ENCODE data around the gene EXD3. TPM values are rescaled to one million over a fixed set of nuclear protein-coding genes. Genes with fewer than 3 reads are reported as not detected.
A peak's percentile ranks its signal among the peaks of the same experiment; 100 is the strongest.

Gene EXD3
- total and polyA plus RNA-seq, 7 donors, result 8.9 to 29.7 (median 18.0) TPM

DNA sequence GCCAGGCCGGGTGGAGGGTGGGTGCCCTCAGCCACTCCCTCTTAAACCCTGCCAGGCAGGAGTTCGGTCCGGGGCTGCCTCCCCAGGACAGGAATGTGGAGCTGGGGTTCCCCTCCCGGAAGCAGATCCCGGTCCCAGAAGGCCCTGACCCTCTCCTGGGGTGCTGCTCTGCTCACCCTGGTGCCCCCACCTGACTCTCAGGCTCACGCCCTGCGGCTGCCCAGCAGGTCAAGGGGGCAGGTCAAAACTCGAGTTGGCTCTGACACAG, 117.2 kb downstream of the EXD3 start:
- Histone ChIP-seq H3K4me1 (peaks cover 0 to 51% (median 48%) of the 10 kb centered on the region in 4 donors), H3K4me3 (peak overlapping the region in 2 of 4 donors; percentile 8 to 12), H3K27ac (peak overlapping the region; percentile 59 to 76 (median 64))

DNA sequence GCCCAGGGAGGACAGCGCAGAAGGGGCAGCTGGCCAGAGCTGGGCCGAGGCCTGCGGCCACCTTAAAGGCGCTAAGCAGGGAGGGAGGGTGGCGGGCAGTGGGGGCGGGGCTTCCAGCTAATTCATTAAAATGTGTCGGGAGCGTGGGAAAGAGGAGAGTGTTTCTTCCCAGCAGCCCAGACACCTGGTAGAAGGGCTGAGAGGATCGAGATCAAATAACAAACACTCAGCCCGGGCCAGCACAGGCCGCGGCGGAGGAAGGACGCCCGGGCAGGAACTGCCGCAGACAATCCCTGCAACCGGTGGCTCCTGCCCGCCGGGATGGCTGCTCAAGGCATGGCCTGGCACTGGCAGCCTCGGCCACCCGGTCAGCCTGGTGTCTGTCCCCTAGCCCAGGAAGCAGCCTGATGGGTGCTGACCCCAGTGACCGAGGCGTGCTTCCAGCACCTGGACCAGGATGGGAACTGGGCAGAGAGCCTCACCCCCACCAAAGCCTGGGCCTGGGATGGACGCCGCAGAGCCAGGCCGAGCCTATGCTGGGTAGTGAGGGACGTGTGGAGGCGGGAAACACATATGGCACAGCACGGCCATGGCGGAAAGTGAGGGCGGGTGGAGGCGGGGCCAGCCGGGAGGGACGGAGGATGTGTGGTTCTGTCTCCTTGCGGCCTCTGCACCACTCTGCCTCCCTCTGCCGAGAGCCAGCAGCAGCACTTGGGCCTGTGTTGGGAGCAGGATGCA, 117.7 kb downstream of the EXD3 start:
- peak overlapping the region; percentile 59 to 76 (median 64) for H3K27ac ChIP-seq
- 6 to 27% methylated on average over 36 of the region's 36 CpGs for WGBS, 2 donors

More for the DNA sequence above, 117.2 kb downstream of the EXD3 start:
- TF ChIP-seq POLR2A (IDR thresholded peaks at IDR 0.05) (no peak), POLR2AphosphoS5 (IDR thresholded peaks at IDR 0.05) (no peak), EP300 (IDR thresholded peaks at IDR 0.05) (no peak)
- TF ChIP-seq, protein P1, sequence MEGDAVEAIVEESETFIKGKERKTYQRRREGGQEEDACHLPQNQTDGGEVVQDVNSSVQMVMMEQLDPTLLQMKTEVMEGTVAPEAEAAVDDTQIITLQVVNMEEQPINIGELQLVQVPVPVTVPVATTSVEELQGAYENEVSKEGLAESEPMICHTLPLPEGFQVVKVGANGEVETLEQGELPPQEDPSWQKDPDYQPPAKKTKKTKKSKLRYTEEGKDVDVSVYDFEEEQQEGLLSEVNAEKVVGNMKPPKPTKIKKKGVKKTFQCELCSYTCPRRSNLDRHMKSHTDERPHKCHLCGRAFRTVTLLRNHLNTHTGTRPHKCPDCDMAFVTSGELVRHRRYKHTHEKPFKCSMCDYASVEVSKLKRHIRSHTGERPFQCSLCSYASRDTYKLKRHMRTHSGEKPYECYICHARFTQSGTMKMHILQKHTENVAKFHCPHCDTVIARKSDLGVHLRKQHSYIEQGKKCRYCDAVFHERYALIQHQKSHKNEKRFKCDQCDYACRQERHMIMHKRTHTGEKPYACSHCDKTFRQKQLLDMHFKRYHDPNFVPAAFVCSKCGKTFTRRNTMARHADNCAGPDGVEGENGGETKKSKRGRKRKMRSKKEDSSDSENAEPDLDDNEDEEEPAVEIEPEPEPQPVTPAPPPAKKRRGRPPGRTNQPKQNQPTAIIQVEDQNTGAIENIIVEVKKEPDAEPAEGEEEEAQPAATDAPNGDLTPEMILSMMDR (IDR thresholded peaks at IDR 0.05), result no peak
- no peak for DNase-seq
- no peaks in the 10 kb centered on the region for H3K9me3 ChIP-seq
- peaks cover 48 to 86% (median 67%) of the 10 kb centered on the region in 3 donors for H3K27me3 ChIP-seq
- intact Hi-C loops (cut with DNase I), result no loop called here
- H3K36me3 ChIP-seq, result no peaks in the 10 kb centered on the region
- 5 to 28% methylated on average over 8 of the region's 8 CpGs for WGBS, 2 donors

DNA sequence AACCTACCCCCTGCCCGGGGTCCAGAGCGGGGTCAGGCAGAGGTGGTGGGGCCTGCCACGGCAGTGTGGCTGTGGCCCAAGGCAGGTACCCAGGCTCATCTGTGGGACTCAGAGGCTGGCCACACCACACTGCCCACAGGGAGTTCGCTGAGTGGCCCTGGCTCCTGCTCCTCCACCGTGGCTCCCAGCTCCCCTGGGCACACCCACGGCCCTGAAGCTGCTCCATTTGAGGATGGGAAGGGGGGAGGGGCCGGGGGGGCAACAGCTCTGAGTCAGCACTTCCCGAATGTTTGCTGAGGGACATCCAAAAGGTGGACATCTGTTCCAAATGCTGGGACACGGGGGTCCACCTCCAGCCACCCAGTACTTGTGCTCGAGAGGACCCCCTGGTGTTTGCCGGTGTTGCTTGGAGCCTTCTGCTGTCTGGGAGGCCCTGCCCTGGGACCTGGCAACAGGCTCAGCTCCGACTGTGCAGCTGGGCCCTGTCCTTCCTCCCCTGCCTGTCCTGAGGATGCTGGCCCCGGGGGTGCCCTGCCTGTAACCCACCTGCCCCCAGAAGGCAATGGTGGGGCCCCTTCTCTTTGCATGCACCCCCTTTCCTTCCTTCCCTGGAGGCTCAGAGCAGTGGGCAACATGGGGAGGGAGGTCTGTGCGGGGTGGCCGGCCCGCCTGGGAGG, 118.4 kb downstream of the EXD3 start:
- intact Hi-C loops (cut with DNase I), result no loop called here
- H3K27ac ChIP-seq, result peak overlapping the region; percentile 59 to 76 (median 64)

More for the DNA sequence above, 117.7 kb downstream of the EXD3 start:
- Histone ChIP-seq H3K27me3 (peaks cover 53 to 91% (median 72%) of the 10 kb centered on the region in 3 donors), H3K9me3 (no peaks in the 10 kb centered on the region), H3K36me3 (no peaks in the 10 kb centered on the region), H3K4me3 (peak overlapping the region in 3 of 4 donors; percentile 8 to 19 (median 12)), H3K4me1 (peaks cover 0 to 56% (median 53%) of the 10 kb centered on the region in 4 donors)
- DNase-seq, result no peak
- intact Hi-C loops (cut with DNase I), result no loop called here
- TF ChIP-seq POLR2A (IDR thresholded peaks at IDR 0.05), result peak in 1 of 2 donors; percentile 30
- TF ChIP-seq, protein P1 (IDR thresholded peaks at IDR 0.05), result no peak
- peak in 2 of 4 donors; percentile 6 to 41 for TF ChIP-seq POLR2AphosphoS5 (IDR thresholded peaks at IDR 0.05)

DNA sequence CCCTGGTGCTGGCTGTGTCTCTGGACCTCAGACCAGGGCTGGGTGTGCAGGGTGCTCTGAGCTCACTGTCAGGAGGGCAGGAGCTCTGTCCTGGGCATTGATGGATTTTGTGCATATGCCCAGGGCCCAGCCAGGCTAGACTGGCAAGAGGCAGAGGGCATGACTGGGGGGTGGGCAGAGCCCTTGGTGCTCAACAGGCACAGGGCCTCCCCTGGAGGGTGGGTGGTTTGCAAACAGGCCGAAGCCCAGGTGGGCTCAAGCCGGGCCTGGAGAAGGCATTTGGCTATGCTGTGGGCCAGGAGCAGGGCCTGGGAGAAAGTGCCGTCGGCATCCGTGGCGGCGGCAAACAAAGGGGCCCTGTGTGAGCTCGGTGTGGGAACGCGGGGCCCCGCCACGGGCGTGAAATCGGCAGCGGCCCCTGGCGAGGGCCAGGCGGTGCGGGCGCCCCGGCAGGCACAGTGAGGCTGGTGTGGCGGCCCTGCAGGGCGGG, 119.0 kb downstream of the EXD3 start:
- no peak overlapping the region for H3K4me3 ChIP-seq
- WGBS, 2 donors, result 18 to 76% methylated on average over 22 of the region's 22 CpGs
- peaks cover 66 to 94% (median 85%) of the 10 kb centered on the region in 3 donors for H3K27me3 ChIP-seq
- H3K9me3 ChIP-seq, result no peaks in the 10 kb centered on the region
- intact Hi-C loops (cut with DNase I), result no loop called here
- TF ChIP-seq POLR2AphosphoS5 (IDR thresholded peaks at IDR 0.05) (no peak), POLR2A (IDR thresholded peaks at IDR 0.05) (no peak), EP300 (IDR thresholded peaks at IDR 0.05) (no peak)
- TF ChIP-seq, protein P1 (IDR thresholded peaks at IDR 0.05), result no peak
- no peaks in the 10 kb centered on the region for H3K36me3 ChIP-seq
- H3K27ac ChIP-seq, result peak overlapping the region in 3 of 4 donors; percentile 61 to 67 (median 63)
- peaks cover 0 to 63% (median 54%) of the 10 kb centered on the region in 4 donors for H3K4me1 ChIP-seq
- DNase-seq, result no peak

More for the DNA sequence above, 118.4 kb downstream of the EXD3 start:
- WGBS, 2 donors, result 10 to 45% methylated on average over 16 of the region's 16 CpGs
- DNase-seq, result no peak
- H3K4me1 ChIP-seq, result peaks cover 0 to 59% (median 54%) of the 10 kb centered on the region in 4 donors
- TF ChIP-seq EP300 (IDR thresholded peaks at IDR 0.05), result no peak
- TF ChIP-seq, protein P1 (IDR thresholded peaks at IDR 0.05), result no peak
- no peak for TF ChIP-seq POLR2A (IDR thresholded peaks at IDR 0.05)
- no peak for TF ChIP-seq POLR2AphosphoS5 (IDR thresholded peaks at IDR 0.05)
- peaks cover 60 to 94% (median 80%) of the 10 kb centered on the region in 3 donors for H3K27me3 ChIP-seq
- H3K4me3 ChIP-seq, result no peak overlapping the region
- H3K9me3 ChIP-seq, result no peaks in the 10 kb centered on the region
- H3K36me3 ChIP-seq, result no peaks in the 10 kb centered on the region

All from sigmoid colon (tissue), 7 donors.